NCI-H2227 (cell line): ENCODE results near the gene WASF3.

ENCODE experiments used
- DNase-seq: peaks from one replicate; lab custom pipeline; 2025; ENCODE audit not compliant: unreplicated experiment; lab: John Stamatoyannopoulos, UW

Gene WASF3

DNA sequence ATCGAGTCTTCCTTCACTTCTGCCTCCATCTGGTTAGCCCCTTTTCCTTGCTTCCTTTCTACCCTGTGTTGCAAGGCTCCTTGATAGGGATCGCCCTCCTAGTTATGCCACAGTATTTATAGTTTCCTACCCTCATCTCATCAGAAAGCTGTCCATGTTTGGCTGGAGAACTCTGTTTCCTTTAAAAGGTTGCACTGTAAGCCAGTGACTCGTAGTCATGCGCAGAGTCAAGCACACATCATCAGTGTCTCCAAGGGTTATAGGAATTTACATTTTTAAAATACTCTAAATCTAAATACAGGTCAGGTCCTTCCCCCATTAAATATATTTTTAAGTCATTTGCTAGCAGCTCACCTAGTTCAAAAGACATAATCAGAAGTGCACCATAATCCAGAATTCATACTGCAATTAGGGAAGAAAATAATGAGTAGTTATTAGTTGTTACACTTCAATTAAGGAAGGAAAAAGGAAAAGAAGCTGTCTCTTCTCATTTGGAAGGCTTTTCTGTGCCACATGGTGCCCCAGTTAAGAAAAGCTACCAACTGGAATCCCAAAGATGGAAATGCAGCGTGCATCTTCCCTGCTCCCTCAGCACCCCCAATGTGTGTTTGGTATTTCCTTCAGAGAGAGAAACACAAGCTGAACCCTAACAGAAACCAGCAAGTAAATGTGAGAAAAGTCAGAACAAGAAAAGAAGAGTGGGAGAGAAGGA is 122.1 kb downstream of the WASF3 start:
- no peak for DNase-seq

DNA sequence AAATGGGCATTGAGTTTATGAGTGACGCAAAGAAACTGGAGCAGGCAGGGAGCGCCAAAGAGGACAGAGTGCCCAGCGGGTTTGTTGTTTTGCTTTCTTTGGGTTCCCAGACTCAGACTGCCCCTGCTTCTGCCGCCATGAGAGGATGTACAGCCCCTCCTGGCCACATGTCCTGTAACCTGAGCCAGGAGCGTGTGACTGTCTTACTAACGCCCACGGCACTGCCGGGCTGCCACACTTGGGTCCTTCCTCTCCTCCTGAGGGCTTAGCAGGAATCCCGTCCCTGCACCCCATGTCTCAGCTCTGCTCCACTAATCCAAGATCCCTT is 122.6 kb downstream of the WASF3 start:
- DNase-seq: no peak

- DNase-seq: no peak
Observed at GRCh38 chr13:26680572-26680971, 123.1 kb downstream of the WASF3 start.

DNA sequence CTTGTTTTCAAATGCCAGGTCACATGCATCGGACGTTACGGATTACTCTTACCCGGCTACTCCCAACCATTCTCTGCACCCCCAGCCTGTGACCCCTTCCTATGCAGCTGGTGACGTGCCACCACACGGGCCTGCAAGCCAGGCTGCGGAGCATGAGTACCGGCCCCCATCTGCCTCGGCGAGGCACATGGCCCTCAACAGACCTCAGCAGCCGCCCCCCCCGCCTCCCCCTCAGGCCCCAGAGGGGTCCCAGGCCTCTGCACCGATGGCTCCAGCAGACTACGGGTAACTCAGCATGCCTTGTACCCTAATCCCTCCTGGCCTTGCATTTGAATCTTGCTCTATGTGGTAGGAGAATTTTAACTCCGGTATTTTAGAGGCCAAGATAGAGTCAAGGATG is 123.6 kb downstream of the WASF3 start:
- no peak for DNase-seq

DNA sequence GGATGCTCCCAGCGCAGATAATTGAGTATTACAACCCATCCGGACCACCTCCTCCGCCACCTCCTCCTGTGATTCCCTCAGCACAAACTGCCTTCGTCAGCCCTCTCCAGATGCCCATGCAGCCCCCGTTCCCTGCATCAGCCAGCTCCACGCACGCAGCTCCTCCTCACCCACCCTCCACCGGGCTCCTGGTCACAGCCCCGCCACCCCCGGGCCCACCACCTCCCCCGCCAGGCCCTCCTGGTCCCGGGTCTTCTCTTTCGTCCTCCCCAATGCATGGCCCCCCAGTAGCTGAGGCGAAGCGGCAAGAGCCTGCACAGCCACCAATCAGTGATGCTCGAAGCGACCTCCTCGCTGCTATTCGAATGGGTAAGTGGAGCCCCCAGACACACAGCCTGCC is 125.1 kb downstream of the WASF3 start:
- DNase-seq: no peak

DNA sequence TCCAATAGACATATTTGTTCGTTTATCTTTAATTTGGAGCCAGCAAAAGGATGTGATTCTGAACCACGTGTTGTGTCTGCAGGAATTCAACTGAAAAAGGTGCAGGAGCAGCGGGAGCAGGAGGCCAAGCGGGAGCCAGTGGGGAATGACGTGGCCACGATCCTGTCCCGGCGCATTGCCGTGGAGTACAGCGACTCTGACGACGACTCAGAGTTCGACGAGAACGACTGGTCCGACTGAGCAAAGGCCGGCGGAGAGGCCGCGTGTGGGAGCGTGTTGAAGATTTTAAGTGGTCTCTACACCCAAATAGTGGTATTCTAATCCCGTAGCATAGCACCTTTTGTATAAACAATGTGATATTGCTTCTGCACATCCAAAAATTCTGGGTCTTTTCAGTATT is 128.1 kb downstream of the WASF3 start:
- no peak for DNase-seq

DNA sequence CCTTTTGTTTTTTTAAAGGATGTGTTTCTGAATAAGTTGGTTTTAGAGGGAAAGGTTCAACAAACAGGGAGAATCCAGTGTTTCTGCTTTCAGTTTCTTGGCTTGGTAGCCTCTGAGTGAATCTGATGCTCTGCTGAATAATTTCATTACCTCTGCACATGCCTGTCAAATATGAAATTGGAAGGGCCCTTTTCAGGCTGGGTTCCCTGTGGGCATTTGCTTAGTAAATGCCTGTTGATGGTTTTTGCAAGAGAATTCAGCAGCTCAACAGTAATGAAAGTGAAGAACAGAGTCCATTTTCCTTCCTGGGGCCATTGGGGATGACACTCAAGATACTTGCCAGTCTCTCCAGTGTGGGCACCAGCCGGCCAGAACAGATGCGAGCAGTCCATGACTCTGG is 128.8 kb downstream of the WASF3 start:
- no peak for DNase-seq

DNA sequence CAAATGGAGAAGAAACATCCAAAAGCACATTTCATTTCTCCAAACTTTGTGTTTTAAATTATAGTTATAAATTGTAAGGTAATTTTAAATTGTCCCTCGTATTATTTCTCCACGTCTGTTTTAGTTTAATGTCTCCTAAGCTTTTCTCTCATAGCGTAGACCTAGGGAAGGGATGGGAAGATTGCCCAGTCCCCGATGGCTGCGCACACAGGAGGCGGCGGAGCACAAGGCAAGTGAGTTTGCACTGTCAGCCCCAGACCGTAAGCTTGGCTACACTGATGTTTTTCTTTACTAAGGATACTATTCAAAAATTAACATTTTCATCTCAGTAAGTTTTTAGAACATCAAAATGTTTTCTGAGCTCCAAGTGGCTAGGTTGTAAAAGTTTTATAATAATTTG is 130.8 kb downstream of the WASF3 start:
- no peak for DNase-seq

DNA sequence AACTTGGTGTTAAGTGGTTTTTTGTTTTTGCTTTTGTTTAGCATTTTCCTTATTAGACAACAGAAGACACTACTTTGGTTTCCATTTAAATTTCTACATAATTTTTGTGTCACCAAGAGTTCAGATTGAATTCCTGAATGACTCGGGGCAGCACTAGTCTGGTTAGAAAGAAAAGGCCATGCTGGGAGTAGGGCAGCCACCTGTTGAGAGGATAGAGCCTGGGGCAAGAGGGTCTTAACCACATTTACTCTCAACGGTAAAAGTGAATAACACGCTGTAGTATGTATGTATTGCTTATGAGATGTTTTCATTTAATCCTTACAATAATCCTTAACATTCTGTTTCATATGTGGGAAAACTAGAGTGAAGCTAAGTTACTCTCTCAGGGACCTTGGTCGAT is 131.5 kb downstream of the WASF3 start:
- no peak for DNase-seq

GRCh38 chr13:26693749-26694463 is 136.4 kb downstream of the WASF3 start:
- no peak for DNase-seq

- no peak for DNase-seq
Observed at GRCh38 chr13:26694609-26695359, 137.3 kb downstream of the WASF3 start.

GRCh38 chr13:26695360-26695705 is 137.8 kb downstream of the WASF3 start:
- no peak for DNase-seq

GRCh38 chr13:26695891-26696311 is 138.4 kb downstream of the WASF3 start:
- no peak for DNase-seq

- DNase-seq: no peak
Observed at GRCh38 chr13:26697069-26697955, 139.8 kb downstream of the WASF3 start.

GRCh38 chr13:26698392-26699196 is 141.1 kb downstream of the WASF3 start:
- DNase-seq: peak; percentile 81

DNA sequence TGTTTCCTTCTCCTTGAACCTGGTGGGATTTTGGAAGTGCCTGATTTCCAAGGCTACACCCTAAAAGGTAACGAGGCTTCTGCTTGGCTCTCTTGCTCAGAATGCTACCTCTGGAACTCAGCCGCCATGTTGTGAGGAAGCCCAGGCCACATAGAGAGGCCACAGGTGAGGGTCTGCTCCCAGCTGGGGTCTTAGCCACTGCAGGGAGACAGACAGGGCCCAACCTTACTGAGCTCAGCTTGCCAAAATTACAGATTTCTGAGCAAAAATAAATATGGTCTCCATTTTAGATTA is 141.7 kb downstream of the WASF3 start:
- DNase-seq: no peak

DNA sequence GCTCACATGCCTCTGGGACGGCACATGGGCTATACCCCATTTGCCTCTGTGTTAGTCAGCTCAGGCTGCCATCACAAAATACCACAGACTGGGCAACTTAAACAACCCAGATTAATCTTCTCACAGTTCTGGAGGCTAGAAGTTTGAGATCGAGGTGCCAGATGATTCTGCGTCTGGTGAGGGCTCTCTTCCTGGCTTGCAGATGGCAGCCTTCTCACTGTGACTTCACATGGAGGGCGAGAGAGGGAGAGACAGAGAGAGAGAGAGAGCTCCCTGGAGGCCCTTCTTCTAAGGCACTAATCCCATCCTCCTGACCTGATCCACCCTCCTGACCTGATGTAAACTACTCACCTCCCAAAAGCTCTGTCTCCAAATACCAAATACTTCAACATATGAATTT is 148.1 kb downstream of the WASF3 start:
- DNase-seq: no peak

- no peak for DNase-seq
Observed at GRCh38 chr13:26706381-26706780, 148.9 kb downstream of the WASF3 start.

- DNase-seq: peak; percentile 72
Observed at GRCh38 chr13:26707122-26708006, 149.9 kb downstream of the WASF3 start.

DNA sequence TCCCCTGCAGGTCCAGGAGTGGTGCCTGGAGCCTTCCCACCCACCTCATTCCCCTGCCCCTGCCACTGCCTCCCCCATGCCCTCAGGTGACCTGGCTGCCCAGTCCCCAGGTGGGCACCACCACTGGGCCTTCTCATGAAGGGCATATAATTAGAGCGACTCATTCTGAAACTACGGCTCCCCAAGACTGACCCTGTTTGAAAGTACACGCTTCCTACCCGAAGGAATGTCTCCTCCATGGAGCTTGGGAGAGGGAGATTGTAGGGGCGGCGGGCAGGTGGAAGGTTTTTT is 150.5 kb downstream of the WASF3 start:
- no peak for DNase-seq
